ENCODE data around the gene KRT23.

Gene KRT23

GRCh38 chr17:40905370-40905769, 32.1 kb downstream of the KRT23 start:
- DNase-seq = no peak

GRCh38 chr17:40903129-40903847, 34.2 kb downstream of the KRT23 start:
- DNase-seq = no peak

- no peak for DNase-seq
These were observed 34.9 kb downstream of the KRT23 start for GRCh38 chr17:40902498-40902897.

- no peak for DNase-seq
These were observed 35.4 kb downstream of the KRT23 start for GRCh38 chr17:40901981-40902474.

- DNase-seq = no peak
These were observed 36.6 kb downstream of the KRT23 start for GRCh38 chr17:40900809-40901356.

- DNase-seq = no peak
These were observed 40.5 kb downstream of the KRT23 start for GRCh38 chr17:40896916-40897455.

- DNase-seq = no peak
These were observed 42.2 kb downstream of the KRT23 start for GRCh38 chr17:40895106-40895730.

GRCh38 chr17:40888196-40888720, 49.2 kb downstream of the KRT23 start:
- DNase-seq = no peak

- DNase-seq = no peak
These were observed 51.4 kb downstream of the KRT23 start for GRCh38 chr17:40886090-40886489.

GRCh38 chr17:40884708-40885512, 52.5 kb downstream of the KRT23 start, which contains the start of gene KRT20:
Gene KRT20 (minus strand): TSS chr17:40885242. CDS start chr17:40885185, 57 bp downstream.
- no peak for DNase-seq

- DNase-seq = no peak
These were observed 53.7 kb downstream of the KRT23 start for GRCh38 chr17:40883626-40884334.

GRCh38 chr17:40883031-40883430, 54.4 kb downstream of the KRT23 start:
- DNase-seq = no peak

- no peak for DNase-seq
These were observed 58.4 kb downstream of the KRT23 start for GRCh38 chr17:40879026-40879425.

GRCh38 chr17:40878044-40878443, 59.4 kb downstream of the KRT23 start:
- no peak for DNase-seq

- no peak for DNase-seq
These were observed 63.6 kb downstream of the KRT23 start for GRCh38 chr17:40873801-40874200.

- DNase-seq = no peak
These were observed 64.2 kb downstream of the KRT23 start for GRCh38 chr17:40873255-40873654.
